Measurements from ENCODE around the gene ATG7.

DNA sequence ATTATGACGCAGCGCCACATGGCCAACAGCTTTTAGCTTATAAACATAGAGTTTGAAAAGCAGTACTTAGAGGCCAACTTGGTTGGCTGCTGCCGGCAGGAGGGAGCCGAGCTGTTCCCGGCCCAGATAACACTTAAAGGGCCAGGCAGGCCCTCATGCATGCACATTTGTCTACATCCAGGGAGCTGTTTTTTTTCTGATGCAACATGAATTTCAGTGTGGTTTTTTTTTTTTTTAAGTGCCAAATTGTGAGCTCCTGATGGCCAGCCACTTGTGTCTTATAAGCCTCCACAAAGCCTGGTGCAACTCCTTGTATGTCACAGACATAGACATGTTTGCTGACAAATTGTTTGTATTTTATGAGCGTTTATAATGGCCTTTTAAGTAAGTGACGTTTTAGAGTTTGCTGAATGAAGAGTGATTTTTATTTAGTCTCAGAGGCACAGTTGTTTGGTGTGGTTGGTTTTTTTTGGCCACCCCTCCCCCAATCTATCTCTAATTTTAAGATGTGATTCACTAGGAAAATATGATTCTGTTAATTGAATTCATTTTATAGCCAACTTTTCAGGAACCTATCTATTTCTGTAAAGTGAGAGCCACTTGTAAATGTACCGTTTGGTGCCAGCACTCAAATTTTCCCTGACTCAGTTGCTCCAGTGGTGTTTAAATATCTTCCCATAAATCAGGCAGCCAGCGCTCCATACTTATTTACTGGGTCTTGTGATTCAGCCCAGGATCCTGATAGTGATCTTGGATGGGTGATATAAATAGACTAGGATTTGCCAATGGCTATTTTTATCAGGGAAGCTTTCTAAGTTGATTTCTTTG, 237.2 kb downstream of the ATG7 start:
- TF ChIP-seq, protein P1, sequence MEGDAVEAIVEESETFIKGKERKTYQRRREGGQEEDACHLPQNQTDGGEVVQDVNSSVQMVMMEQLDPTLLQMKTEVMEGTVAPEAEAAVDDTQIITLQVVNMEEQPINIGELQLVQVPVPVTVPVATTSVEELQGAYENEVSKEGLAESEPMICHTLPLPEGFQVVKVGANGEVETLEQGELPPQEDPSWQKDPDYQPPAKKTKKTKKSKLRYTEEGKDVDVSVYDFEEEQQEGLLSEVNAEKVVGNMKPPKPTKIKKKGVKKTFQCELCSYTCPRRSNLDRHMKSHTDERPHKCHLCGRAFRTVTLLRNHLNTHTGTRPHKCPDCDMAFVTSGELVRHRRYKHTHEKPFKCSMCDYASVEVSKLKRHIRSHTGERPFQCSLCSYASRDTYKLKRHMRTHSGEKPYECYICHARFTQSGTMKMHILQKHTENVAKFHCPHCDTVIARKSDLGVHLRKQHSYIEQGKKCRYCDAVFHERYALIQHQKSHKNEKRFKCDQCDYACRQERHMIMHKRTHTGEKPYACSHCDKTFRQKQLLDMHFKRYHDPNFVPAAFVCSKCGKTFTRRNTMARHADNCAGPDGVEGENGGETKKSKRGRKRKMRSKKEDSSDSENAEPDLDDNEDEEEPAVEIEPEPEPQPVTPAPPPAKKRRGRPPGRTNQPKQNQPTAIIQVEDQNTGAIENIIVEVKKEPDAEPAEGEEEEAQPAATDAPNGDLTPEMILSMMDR (optimal IDR thresholded peaks at IDR 0.05 in 1 of 3, IDR thresholded peaks at IDR 0.05 in 1 of 3, conservative IDR thresholded peaks at IDR 0.05 in 1 of 3; ENCODE audit: extremely low read depth in 1 of 3, insufficient read depth in 2 of 3, low read length in 3 of 3): no peak
- TF ChIP-seq EZH2 (IDR thresholded peaks at IDR 0.05; ENCODE audit: low read length): no peak

All from keratinocyte (primary cell).